AG10803 (cell line): ENCODE measurements around the gene CNTLN.

Experiments used
- DNase-seq: peaks from one replicate; pipeline ENCODE4 v3.0.0; 2010; ENCODE audit warnings: low read depth
- H3K4me3 ChIP-seq: 2 replicates; pipeline ENCODE4 v1.5.1; 2011; ENCODE audit warnings: mild to moderate bottlenecking, low read length, control low read depth
- TF ChIP-seq, protein P1 (sequence below): conservative IDR thresholded peaks from 2 replicates; pipeline ENCODE4 v1.5.1; 2011; ENCODE audit warnings: mild to moderate bottlenecking, low read length, control low read depth, inconsistent platforms

CNTLN gene

DNA sequence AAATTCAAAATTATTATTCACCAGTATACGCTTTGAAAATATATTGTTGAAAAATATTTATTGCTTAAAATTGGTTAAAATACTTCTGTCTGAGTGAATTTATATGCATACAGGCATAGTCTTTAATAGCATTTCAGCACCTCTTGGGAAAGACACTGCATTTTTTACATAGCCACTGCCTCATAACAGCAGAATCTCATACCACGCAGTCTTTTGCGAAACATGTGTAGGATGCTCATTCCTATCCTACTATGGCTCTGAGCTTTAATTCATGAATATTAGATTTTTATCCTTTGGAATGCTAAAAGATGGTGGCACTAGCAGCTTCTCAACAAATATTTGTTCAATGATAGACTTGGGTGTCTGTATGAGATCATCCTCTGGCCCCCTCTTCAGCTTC, 350.1 kb downstream of the CNTLN start:
- TF ChIP-seq, protein P1, sequence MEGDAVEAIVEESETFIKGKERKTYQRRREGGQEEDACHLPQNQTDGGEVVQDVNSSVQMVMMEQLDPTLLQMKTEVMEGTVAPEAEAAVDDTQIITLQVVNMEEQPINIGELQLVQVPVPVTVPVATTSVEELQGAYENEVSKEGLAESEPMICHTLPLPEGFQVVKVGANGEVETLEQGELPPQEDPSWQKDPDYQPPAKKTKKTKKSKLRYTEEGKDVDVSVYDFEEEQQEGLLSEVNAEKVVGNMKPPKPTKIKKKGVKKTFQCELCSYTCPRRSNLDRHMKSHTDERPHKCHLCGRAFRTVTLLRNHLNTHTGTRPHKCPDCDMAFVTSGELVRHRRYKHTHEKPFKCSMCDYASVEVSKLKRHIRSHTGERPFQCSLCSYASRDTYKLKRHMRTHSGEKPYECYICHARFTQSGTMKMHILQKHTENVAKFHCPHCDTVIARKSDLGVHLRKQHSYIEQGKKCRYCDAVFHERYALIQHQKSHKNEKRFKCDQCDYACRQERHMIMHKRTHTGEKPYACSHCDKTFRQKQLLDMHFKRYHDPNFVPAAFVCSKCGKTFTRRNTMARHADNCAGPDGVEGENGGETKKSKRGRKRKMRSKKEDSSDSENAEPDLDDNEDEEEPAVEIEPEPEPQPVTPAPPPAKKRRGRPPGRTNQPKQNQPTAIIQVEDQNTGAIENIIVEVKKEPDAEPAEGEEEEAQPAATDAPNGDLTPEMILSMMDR, result no peak
- no peak overlapping the region for H3K4me3 ChIP-seq
- peak; percentile 29 for DNase-seq

DNA sequence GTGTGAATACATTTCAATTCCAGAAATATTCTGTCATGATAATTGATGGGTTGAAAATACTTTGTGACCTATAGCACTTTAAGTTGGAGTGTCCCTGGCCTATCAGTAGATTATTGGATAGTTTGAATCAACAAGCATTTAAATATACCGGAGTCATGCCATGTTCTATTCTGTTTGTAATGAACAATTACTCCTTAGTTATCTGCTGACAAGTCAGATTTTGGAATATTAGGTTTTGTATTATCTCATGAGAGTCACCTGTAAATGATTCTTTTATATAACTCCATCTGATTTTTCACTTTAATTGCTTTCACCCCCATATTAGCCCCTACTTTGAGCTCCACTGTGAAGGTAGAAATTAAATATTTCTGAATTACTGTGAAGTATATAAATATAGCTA, 351.6 kb downstream of the CNTLN start:
- no peak for DNase-seq
- H3K4me3 ChIP-seq, result no peak overlapping the region
- TF ChIP-seq, protein P1, result no peak

DNA sequence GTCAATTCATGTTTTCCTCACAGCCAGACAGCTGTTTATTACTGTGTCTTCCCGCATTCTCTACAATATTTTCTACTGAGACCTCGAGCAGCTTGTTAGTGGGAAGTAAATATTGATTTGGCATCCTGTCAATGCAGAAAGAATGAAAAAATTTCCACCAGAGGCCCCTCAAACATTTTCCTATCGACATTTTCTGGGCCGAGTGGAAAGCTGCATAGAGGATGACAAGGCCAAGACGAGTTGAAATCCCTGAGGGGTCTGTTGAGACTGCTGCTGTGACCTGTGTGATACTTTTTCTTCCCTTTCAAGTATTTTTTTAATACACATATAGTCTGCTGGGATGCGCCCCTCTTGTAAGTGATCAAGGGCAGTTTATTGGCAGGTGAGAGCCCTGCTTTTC, 352.6 kb downstream of the CNTLN start:
- TF ChIP-seq, protein P1, result no peak
- DNase-seq, result no peak
- no peak overlapping the region for H3K4me3 ChIP-seq

DNA sequence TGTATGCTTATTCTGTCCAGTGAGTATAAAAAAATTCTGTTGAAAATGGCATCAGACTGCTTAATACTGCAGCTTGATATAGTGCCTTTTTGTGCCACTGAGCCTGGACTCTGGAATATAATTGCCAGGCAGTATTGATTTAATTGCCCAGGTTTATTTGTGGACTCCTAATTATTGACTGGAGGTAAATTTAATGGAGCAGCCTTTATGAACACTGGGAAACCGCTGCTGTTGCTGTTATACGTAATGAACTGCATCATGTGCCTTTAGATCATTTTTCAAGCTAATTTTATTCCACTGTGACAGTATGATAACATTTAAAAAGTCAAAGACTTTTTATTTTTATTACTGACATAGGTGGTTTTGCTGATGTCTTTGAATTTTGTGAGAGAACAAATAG, 353.8 kb downstream of the CNTLN start:
- TF ChIP-seq, protein P1, result no peak
- H3K4me3 ChIP-seq, result no peak overlapping the region
- DNase-seq, result no peak

DNA sequence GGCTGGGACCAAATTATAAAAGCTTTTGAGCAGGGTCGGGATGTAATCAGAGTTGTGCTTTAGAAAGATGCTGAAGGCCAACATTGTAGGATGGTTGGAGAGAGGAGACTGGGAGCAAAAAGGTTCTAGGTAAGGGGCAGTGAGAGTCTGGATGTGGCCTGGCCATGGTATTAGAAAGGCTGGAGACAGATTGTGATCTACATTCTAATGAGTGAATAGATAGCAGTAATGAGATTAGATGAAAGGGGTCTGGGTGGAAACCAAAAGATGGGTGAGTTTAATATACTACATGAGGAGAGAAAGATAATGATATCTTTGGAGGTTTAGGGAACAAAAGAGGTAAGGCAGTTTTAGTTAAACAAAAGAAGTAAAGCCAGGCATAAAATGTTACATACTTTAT, 355.3 kb downstream of the CNTLN start:
- TF ChIP-seq, protein P1, result no peak
- no peak for DNase-seq
- no peak overlapping the region for H3K4me3 ChIP-seq

DNA sequence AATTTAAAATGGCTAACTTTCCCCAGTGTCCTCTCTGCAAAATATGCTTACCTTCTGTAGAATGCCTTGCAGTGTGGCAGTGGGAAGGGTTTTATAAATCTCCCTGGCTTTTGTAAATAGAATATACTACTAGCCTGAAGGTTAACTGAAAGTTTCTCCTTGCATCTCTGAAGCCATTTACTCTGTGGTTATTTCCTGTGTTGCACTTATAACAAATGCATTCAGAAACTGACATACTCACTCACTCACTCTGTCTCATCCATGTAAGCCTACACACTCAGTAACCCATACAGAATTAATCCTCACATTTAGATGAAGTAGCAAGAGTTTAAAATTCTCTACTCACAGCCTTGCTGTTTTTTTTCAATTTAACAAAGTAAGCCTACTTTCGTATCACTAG, 356.9 kb downstream of the CNTLN start:
- TF ChIP-seq, protein P1, result no peak
- H3K4me3 ChIP-seq, result no peak overlapping the region
- DNase-seq, result no peak

DNA sequence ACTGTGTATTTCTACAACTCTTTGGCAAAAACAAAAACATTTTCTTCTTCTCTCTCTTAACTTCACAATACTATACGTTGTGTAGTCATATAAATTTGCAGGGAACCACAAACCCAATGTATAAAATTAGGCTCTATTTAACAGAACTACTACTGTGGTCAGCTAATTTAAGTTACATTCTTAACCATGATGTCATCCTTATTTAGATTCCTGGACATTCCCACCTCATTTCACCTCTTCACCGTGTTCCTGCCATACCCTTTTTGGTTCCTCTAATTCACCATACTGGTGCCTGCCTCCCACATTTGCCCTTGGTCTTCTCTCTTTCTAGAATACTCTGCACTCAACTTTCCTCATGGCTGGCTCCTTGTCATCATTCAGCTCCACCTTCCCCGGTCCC, 368.4 kb downstream of the CNTLN start:
- DNase-seq, result no peak
- TF ChIP-seq, protein P1, result no peak
- H3K4me3 ChIP-seq, result no peak overlapping the region
